SK-N-SH treated with all-trans-retinoic acid at 6 μM for 48 hours (cell line): Measurements from ENCODE around the gene PPP1R15B.
A peak's percentile ranks its signal among the peaks of the same experiment; 100 is the strongest.

Source experiments
- ATAC-seq: fragments of 200-7000 bp; cut with Tn5 transposase; 3 replicates; pipeline ENCODE4 v1.9.1; 2020; ENCODE audit warnings: mild to moderate bottlenecking, moderate library complexity
- ARNTL ChIP-seq: fragments of 450-650 bp; formaldehyde crosslinking; IDR thresholded peaks from 2 replicates; pipeline ENCODE4 v1.5.0; 2020; ENCODE audit warnings: low read depth, mild to moderate bottlenecking, moderate library complexity, borderline replicate concordance
- BACH2 ChIP-seq: fragments of 250-450 bp; sonication (Bioruptor Pico); IDR thresholded peaks from 2 replicates; pipeline ENCODE4 v1.9.0; 2021; ENCODE audit warnings: mild to moderate bottlenecking, borderline replicate concordance
- CREB5 ChIP-seq: fragments of 250-450 bp; sonication (Bioruptor Pico); IDR thresholded peaks from 2 replicates; pipeline ENCODE4 v1.5.1; 2020; ENCODE audit warnings: low read depth, mild to moderate bottlenecking, moderate library complexity
- CSDC2 ChIP-seq: fragments of 250-450 bp; sonication (Bioruptor Pico); IDR thresholded peaks from 2 replicates; pipeline ENCODE4 v1.5.0; 2020; ENCODE audit warnings: mild to moderate bottlenecking, moderate library complexity
- CSRNP3 ChIP-seq: fragments of 250-450 bp; sonication (Bioruptor Pico); IDR thresholded peaks from 2 replicates; pipeline ENCODE4 v1.5.1; 2021; ENCODE audit warnings: mild to moderate bottlenecking, moderate library complexity
- ESRRG ChIP-seq: fragments of 250-450 bp; sonication (Bioruptor Pico); IDR thresholded peaks from 2 replicates; pipeline ENCODE4 v1.6.1; 2021; ENCODE audit warnings: mild to moderate bottlenecking
- OSR1 ChIP-seq: fragments of 250-450 bp; sonication (Bioruptor Pico); IDR thresholded peaks from 2 replicates; pipeline ENCODE4 v1.8.0; 2022; ENCODE audit warnings: moderate library complexity, mild to moderate bottlenecking, inconsistent platforms
- PATZ1 ChIP-seq: fragments of 250-450 bp; sonication (Bioruptor Pico); IDR thresholded peaks from 2 replicates; pipeline ENCODE4 v1.8.0; 2020; ENCODE audit warnings: mild to moderate bottlenecking, moderate library complexity, borderline replicate concordance
- POU6F1 ChIP-seq: fragments of 250-450 bp; sonication (Bioruptor Pico); IDR thresholded peaks from 2 replicates; pipeline ENCODE4 v1.8.0; 2021; ENCODE audit warnings: low read depth, mild to moderate bottlenecking, moderate library complexity, borderline replicate concordance
- PPARA ChIP-seq: fragments of 250-450 bp; sonication (Bioruptor Pico); IDR thresholded peaks from 2 replicates; pipeline ENCODE4 v1.5.0; 2020; ENCODE audit warnings: mild to moderate bottlenecking, borderline replicate concordance
- TCF4 ChIP-seq: fragments of 250-450 bp; sonication (Bioruptor Pico); IDR thresholded peaks from 2 replicates; pipeline ENCODE4 v1.8.0; 2021; ENCODE audit warnings: mild to moderate bottlenecking, moderate library complexity, borderline replicate concordance
- TSHZ2 ChIP-seq: fragments of 250-450 bp; sonication (Bioruptor Pico); IDR thresholded peaks from 2 replicates; pipeline ENCODE4 v1.5.0; 2020; ENCODE audit warnings: mild to moderate bottlenecking, moderate library complexity
- ZC3H10 ChIP-seq: fragments of 250-450 bp; sonication (Bioruptor Pico); IDR thresholded peaks from 2 replicates; pipeline ENCODE4 v1.5.1; 2021; ENCODE audit warnings: mild to moderate bottlenecking, moderate library complexity
- ZFP3 ChIP-seq: fragments of 250-450 bp; sonication (Bioruptor Pico); IDR thresholded peaks from 2 replicates; pipeline ENCODE4 v1.5.0; 2020; ENCODE audit warnings: mild to moderate bottlenecking, moderate library complexity
- ZFP30 ChIP-seq: fragments of 450-650 bp; formaldehyde crosslinking; IDR thresholded peaks from 2 replicates; pipeline ENCODE4 v1.5.0; 2022; ENCODE audit warnings: mild to moderate bottlenecking, moderate library complexity
- ZNF565 ChIP-seq: fragments of 450-650 bp; formaldehyde crosslinking; conservative IDR thresholded peaks from 2 replicates; pipeline ENCODE4 v1.5.0; 2020; ENCODE audit warnings: low read depth, mild to moderate bottlenecking, moderate library complexity
- ZNF70 ChIP-seq: fragments of 450-650 bp; formaldehyde crosslinking; IDR thresholded peaks from 2 replicates; pipeline ENCODE4 v1.5.0; 2020; ENCODE audit warnings: mild to moderate bottlenecking, moderate library complexity
- ZNF8 ChIP-seq: fragments of 450-650 bp; formaldehyde crosslinking; IDR thresholded peaks from 2 replicates; pipeline ENCODE4 v1.5.0; 2020; ENCODE audit warnings: mild to moderate bottlenecking, moderate library complexity

PPP1R15B gene

GRCh38 chr1:204361341-204361771, 50.3 kb downstream of the PPP1R15B start:
- no peak for ATAC-seq

GRCh38 chr1:204360314-204360713, 51.3 kb downstream of the PPP1R15B start:
- no peak for TF ChIP-seq ZFP3
- no peak for TF ChIP-seq ZNF8 (CRISPR knock-in tag)
- no peak for TF ChIP-seq ZFP30 (CRISPR knock-in tag)
- TF ChIP-seq ARNTL (CRISPR knock-in tag) = no peak
- TF ChIP-seq TCF4 = no peak
- TF ChIP-seq OSR1 (CRISPR knock-in tag) = no peak
- TF ChIP-seq PPARA (CRISPR knock-in tag) = no peak
- ATAC-seq = no peak

More at GRCh38 chr1:204361341-204361771, 50.3 kb downstream of the PPP1R15B start:
- no peak for TF ChIP-seq CREB5 (CRISPR knock-in tag)
- TF ChIP-seq ZNF8 (CRISPR knock-in tag) = no peak
- TF ChIP-seq ZC3H10 (CRISPR knock-in tag) = no peak
- no peak for TF ChIP-seq ZNF565 (CRISPR knock-in tag)
- no peak for TF ChIP-seq ARNTL (CRISPR knock-in tag)
- TF ChIP-seq, all 23 proteins: peak for 0

- TF ChIP-seq CSDC2 = no peak
- TF ChIP-seq ZNF70 = no peak
- TF ChIP-seq BACH2 (CRISPR knock-in tag) = no peak
- no peak for TF ChIP-seq ZFP3
- no peak for TF ChIP-seq POU6F1 (CRISPR knock-in tag)
- TF ChIP-seq CSRNP3 = no peak
- peak; percentile 48; the same call in 1 of the 2 replicates for TF ChIP-seq TCF4
- TF ChIP-seq PATZ1 (CRISPR knock-in tag) = 0 out of 2 replicates have a peak, but pooled peaks have one; percentile 9
- TF ChIP-seq TSHZ2 (CRISPR knock-in tag) = peak; percentile 60; the same call in 1 of the 2 replicates
- no peak for TF ChIP-seq ZC3H10 (CRISPR knock-in tag)
- TF ChIP-seq ESRRG = no peak
- no peak for TF ChIP-seq CREB5 (CRISPR knock-in tag)
- TF ChIP-seq ZNF8 (CRISPR knock-in tag) = no peak
- TF ChIP-seq ARNTL (CRISPR knock-in tag) = no peak
- ATAC-seq = peak; percentile 59
Measured at GRCh38 chr1:204359474-204360255, 52.0 kb downstream of the PPP1R15B start, which contains the start of gene PLEKHA6. PLEKHA6 (minus strand) TSS chr1:204359929; CDS start chr1:204273727, 86,202 bp downstream.
